RWPE2 (cell line): ENCODE results near the gene HM13.
A peak's percentile ranks its signal among the peaks of the same experiment; 100 is the strongest.
"Not testable (repeated sequence)": the region's sequence is repeated elsewhere in the genome, so short reads cannot be mapped to it uniquely, and the experiment has no call there.

Source experiments
- ATAC-seq: fragments of 200-7000 bp; cut with Tn5 transposase; 3 replicates; pipeline ENCODE4 v1.9.1; 2021; ENCODE audit warnings: low read depth
- DNase-seq: peaks from one replicate; pipeline ENCODE4 v3.0.0-alpha.2; 2020; ENCODE audit warnings: low spot score
- H3K27ac ChIP-seq: fragments of 450-650 bp; 2 replicates; pipeline ENCODE4 v1.5.1; 2017; ENCODE audit warnings: mild to moderate bottlenecking; ENCODE audit not compliant: poor library complexity, severe bottlenecking
- H3K27me3 ChIP-seq: fragments of 250-450 bp; sonication (Bioruptor Pico); 2 replicates; pipeline ENCODE4 v1.5.1; 2021; ENCODE audit warnings: mild to moderate bottlenecking, moderate library complexity; ENCODE audit not compliant: insufficient read depth, poor library complexity, severe bottlenecking
- H3K36me3 ChIP-seq: fragments of 250-450 bp; sonication (Bioruptor Pico); 2 replicates; pipeline ENCODE4 v1.5.1; 2020; ENCODE audit warnings: low read depth, mild to moderate bottlenecking, moderate library complexity
- H3K4me1 ChIP-seq: fragments of 250-450 bp; sonication (Bioruptor Pico); 2 replicates; pipeline ENCODE4 v1.5.1; 2021; ENCODE audit warnings: mild to moderate bottlenecking, moderate library complexity; ENCODE audit not compliant: insufficient read depth, poor library complexity, severe bottlenecking
- H3K4me3 ChIP-seq: fragments of 250-450 bp; sonication (Bioruptor Pico); 2 replicates; pipeline ENCODE4 v1.5.1; 2021; ENCODE audit warnings: mild to moderate bottlenecking, moderate library complexity; ENCODE audit not compliant: severe bottlenecking
- H3K9me3 ChIP-seq: fragments of 250-450 bp; sonication (Bioruptor Pico); 2 replicates; pipeline ENCODE4 v1.5.1; 2021; ENCODE audit warnings: mild to moderate bottlenecking, moderate library complexity; ENCODE audit not compliant: severe bottlenecking
- CTCF ChIP-seq: fragments of 450-650 bp; IDR thresholded peaks from one replicate; pipeline ENCODE4 v1.5.1; 2017; ENCODE audit warnings: mild to moderate bottlenecking, moderate library complexity; ENCODE audit not compliant: poor library complexity, severe bottlenecking

The HM13 gene

GRCh38 chr20:31607640-31608250, 93.5 kb downstream of the HM13 start:
- H3K4me1 ChIP-seq = peaks cover 54% of the 10 kb centered on the region

GRCh38 chr20:31608251-31608945, 94.2 kb downstream of the HM13 start:
- Histone ChIP-seq H3K27ac (peak overlapping the region; percentile 88), H3K36me3 (peaks cover 18% of the 10 kb centered on the region), H3K9me3 (no peaks in the 10 kb centered on the region), H3K27me3 (no peaks in the 10 kb centered on the region), H3K4me3 (peak overlapping the region; percentile 91), H3K4me1 (peaks cover 49% of the 10 kb centered on the region)
- DNase-seq (peak; percentile 99), ATAC-seq (peak; percentile 45)
- no peak for TF ChIP-seq CTCF

More at GRCh38 chr20:31607640-31608250, 93.5 kb downstream of the HM13 start:
- Histone ChIP-seq H3K27ac (peak overlapping the region; percentile 88), H3K4me3 (peak overlapping the region; percentile 91), H3K36me3 (peaks cover 18% of the 10 kb centered on the region), H3K9me3 (no peaks in the 10 kb centered on the region), H3K27me3 (no peaks in the 10 kb centered on the region)
- no peak for TF ChIP-seq CTCF
- ATAC-seq (no peak), DNase-seq (no peak)

GRCh38 chr20:31612271-31612640, 98.0 kb downstream of the HM13 start:
- H3K4me3 ChIP-seq, H3K9me3 ChIP-seq, H3K36me3 ChIP-seq, ATAC-seq, DNase-seq, H3K27me3 ChIP-seq: not testable (repeated sequence)
- Histone ChIP-seq H3K27ac (peak overlapping the region; percentile 88), H3K4me1 (peaks cover 42% of the 10 kb centered on the region)

GRCh38 chr20:31615416-31615815, 101.2 kb downstream of the HM13 start:
- H3K4me3 ChIP-seq = no peak overlapping the region
- H3K9me3 ChIP-seq = no peaks in the 10 kb centered on the region
- DNase-seq (no peak), ATAC-seq (no peak)
- no peak for TF ChIP-seq CTCF
- no peak overlapping the region for H3K27ac ChIP-seq
- peaks cover 20% of the 10 kb centered on the region for H3K4me1 ChIP-seq
- H3K27me3 ChIP-seq = no peaks in the 10 kb centered on the region
- H3K36me3 ChIP-seq = no peaks in the 10 kb centered on the region

GRCh38 chr20:31617432-31618104, 103.3 kb downstream of the HM13 start:
- Histone ChIP-seq H3K27ac (no peak overlapping the region), H3K9me3 (no peaks in the 10 kb centered on the region), H3K27me3 (no peaks in the 10 kb centered on the region), H3K4me3 (no peak overlapping the region), H3K4me1 (peaks cover under 1% of the 10 kb centered on the region), H3K36me3 (no peaks in the 10 kb centered on the region)
- DNase-seq (no peak), ATAC-seq (no peak)
- TF ChIP-seq CTCF = no peak
